HG02885 (cell line): ENCODE measurements around the gene LONP2.
"Not testable (repeated sequence)": the region's sequence is repeated elsewhere in the genome, so short reads cannot be mapped to it uniquely, and the experiment has no call there.

Experiments used
- ATAC-seq: cut with Tn5 transposase; IDR thresholded peaks from one replicate; pipeline ENCODE4 v1.9.1; 2021; ENCODE audit warnings: mild to moderate bottlenecking; ENCODE audit not compliant: unreplicated experiment, poor library complexity

Gene LONP2

DNA sequence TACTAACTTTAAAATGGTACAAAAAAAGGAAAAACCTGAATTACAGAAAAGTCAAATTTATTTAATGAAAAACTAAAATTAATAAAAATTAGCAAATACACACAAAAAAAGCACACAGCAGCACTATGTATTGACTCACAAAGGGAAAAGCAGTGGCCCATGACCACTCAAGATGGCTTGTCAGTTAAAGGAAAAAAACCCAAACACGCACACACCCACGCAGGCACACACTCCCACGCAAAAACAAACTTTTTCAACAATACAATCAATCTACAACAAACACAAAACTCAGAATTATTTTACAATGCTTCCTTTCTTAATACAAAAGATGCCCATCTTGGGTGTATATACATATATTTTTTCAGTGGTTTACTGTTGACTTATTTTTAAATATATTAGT, 116.9 kb downstream of the LONP2 start:
- ATAC-seq: peak; percentile 36

DNA sequence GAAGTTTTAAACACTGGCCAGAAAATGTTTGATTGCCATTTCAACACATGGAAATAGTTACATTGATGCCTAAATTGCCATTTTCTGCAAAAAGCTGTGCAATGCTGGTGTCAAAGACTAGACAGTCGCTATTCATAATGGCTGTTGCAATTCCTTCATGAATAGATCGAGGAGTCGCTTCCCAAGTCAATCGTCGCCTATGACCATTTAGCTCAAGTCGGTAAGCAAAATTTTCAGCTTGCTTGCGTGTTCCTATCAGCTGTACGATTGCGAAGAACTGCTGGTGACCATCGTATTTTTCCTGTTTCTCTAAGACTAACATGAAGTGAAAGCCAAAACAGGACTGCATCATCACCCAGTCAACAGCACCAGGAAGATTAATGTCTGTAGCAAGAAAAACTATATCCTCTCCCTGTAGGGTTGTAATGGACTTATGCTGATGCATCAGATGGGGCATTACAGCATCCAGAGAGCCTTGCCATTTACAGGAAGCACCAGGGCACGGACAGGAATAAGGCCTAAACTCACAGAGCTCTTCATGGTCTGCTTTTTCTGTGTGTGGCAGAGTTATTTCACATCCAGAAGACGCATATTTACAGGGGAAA, 117.5 kb downstream of the LONP2 start:
- ATAC-seq: no peak

- ATAC-seq: no peak
These were observed 121.0 kb downstream of the LONP2 start for GRCh38 chr16:48365025-48365600.

DNA sequence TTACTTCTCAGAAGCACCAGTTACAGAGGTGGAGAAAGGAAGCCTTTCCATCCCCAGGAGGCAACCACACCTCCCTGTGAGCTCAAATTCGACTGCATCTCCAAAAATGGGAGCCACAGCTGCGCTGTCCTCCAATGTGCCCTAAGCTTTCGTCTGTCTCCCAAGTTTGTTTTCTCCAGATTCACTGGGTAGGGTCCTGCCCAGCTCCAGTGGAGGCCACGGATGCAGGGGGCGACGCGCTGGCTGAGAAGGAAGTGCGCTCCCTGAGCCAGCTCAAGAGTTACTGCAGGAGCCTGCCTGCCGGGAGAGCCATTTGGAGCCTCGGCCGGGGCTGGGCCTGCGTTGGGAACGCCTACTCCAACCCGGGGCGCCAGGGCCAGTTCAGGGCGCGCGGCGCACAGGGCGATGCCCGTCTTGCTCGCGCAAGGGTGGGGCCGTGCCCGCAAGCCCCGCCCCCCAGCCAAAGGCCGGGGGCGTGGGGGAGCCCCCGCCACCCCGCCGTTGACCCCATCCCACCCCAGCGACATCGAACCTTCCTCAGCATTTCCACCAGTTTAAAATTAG, 121.6 kb downstream of the LONP2 start:
- ATAC-seq: peak; percentile 90

DNA sequence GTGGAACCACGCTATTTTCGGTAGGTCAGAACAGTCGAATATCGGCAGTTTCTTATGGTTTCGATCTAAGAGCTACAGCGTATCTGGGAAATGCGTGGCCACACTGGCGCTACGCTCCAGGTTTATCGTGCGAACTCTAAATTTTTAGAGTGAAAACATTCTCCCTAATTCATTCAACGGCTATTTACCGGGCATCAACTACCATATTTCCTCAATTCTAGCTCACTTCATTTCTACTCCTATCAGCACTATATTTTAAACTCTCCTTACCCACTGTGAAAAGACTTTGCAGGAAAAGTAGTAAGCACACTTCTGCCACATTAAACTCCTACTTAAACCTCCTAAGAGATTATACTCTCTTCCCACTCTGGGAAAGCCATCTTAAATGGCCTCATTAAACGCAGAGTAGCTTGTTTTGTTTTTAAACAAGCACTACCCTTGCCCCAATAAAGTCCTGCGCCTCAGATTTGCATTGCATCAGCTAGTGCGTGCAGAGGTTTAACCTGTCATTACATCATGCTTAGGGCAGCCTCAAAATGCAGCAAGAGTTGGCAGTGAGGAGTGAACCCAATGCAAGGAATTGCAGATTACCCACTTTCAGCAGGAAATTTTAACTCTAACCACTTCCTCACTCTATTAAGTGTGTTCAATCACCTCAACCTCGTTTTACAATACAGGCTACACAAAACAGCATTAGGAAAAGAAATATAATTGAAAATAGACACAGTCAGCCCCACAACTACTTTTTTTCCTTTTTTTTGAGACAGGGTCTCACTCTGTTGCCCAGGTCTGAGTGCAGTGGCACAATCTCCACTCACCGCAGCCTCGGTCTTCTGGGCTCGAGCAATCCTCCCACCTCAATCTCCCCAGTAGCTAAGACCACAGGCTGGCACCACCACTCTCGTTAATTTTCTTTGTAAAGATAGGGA, 122.3 kb downstream of the LONP2 start:
- ATAC-seq: peak; percentile 65

- no peak for ATAC-seq
These were observed 123.4 kb downstream of the LONP2 start for GRCh38 chr16:48367441-48368049.

DNA sequence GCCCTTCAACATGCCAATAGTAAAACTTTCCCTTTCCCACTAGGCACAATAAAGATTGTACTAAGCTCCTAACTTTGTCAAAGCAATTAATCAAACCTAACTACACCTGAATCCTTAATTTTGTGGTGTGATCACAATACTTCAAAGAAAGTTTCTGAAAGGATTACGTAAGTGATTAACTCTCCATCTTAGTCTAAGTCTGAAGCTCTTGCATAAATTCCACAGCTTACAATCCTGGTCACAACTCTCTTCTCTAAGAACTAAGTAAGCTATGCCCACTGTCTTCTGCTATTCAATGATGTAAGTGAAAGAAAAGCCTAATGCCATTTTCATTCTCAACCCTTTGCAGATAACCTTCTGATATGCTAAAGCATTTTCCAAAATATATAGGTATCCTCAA, 125.7 kb downstream of the LONP2 start:
- no peak for ATAC-seq

- ATAC-seq: no peak
These were observed 126.1 kb downstream of the LONP2 start for GRCh38 chr16:48370229-48370628.

DNA sequence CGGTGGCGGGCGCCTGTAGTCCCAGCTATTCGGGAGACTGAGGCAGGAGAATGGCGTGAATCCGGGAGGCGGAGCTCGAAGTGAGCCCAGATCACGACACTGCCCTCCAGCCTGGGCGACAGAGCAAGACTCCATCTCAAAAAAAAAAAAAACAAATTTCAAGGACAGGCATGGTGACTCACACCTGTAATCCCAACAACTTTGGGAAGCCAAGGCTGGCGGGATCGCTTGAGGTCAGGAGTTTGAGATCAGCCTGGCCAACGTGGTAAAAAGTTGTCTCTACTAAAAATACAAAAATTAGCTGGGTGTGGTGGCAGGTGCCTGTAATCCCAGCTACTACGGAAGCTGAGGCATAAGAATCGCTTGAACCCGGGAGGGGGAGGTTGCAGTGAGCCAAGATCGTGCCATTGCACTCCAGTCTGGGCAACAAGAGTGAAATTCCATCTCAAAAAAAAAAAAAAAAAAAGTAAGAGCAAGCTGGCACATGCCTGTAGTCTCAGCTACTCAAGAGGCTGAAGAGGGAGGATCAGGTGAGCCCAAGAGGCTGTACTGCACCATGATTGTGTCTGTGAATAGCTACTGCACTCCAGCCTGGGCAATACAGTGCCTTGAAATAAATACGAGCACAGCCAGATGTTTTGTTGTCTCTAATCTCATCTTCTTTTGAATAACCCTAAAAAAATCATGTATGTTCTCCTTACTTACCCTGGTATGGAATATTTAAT, 126.7 kb downstream of the LONP2 start:
- not testable (repeated sequence) for ATAC-seq

- ATAC-seq: no peak
These were observed 127.3 kb downstream of the LONP2 start for GRCh38 chr16:48371393-48371780.

GRCh38 chr16:48372744-48373143, 128.6 kb downstream of the LONP2 start:
- no peak for ATAC-seq

DNA sequence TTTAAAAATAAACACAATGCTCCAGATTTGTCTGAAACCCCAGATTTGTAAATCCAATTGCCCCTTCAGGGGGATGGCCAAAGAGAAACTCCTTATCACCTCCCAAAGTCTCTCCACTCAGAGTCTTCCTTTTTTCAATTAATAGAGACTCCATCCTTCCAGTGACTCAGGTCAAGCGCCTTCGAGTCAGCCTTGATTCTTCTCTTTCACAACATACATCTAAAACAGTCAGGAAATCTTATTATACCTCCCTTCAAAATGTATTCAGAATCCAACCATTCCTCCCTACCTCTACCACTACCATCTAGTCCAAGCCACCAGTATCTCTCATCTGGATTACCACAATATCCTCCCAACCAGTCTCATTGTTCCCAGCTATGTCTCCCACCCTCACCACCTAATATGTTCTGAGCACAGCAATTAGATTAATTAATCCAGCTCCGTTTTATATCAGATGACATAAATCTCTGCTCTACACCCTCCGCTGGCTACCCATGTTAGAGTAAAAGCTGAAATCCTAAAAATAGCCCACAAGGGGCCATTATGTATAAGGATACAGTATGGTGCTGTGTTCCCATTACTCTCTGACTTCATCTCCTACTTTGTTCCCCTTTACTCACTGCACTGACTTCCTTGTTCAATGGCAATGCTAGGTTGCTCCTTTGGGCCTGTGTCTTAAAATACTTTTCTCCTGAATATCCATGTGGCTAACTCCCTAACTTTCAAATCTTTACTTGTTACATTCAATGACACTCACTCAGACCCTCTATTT, 129.3 kb downstream of the LONP2 start:
- ATAC-seq: no peak

GRCh38 chr16:48374255-48374654, 130.2 kb downstream of the LONP2 start:
- no peak for ATAC-seq

DNA sequence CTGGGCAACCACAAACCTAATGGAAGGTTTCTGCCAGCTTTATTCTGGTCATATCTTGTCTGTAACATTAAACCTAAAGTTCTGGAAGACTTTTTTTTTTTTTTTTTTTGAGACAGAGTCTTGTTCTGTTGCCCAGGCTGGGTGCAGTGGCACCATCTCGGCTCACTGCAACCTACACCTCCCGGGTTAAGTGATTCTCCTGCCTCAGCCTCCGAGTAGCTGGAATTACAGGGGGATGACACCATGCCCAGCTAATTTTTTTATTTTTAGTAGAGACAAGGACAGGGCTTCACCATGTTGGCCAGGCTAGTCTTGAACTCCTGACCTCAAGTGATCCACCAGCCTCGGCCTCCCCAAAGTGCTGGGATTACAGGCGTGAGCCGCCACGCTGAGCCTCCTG, 133.2 kb downstream of the LONP2 start:
- not testable (repeated sequence) for ATAC-seq

DNA sequence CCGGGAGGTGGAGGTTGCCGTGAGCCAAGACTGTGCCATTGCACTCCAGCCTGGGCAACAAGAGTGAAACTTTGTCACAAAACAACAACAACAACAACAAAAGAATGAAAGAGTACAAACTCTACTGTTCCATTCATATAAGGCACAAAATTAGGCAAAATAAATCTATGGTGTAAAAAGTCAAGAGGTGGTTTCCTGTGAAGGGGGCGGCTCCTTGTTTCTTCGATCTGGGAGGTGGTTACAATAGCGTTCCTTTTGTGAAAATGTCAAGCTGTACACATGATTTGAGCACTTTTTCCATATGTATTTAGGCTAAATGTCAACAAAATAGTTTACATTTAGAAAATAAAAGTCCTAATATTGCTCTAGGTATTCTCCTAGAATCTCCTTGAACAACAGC, 134.2 kb downstream of the LONP2 start:
- ATAC-seq: no peak

- ATAC-seq: no peak
These were observed 134.7 kb downstream of the LONP2 start for GRCh38 chr16:48378836-48379235.

DNA sequence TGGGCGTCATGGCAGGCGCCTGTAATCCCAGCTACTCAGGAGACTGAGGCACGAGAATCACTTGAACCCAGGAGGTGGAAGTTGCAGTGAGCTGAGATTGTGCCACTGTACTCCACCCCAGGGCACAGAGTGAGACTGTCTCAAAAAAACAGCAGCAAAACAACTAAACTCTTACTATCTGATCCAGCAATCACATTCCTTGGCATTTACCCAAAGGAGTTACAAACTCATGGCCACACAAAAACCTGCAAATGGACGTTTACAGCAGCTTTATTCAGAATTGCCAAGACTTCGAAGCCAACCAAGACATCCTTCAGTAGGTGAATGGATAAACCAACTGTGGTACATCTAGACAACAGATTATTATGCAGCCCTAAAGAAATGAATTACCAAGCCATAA, 137.1 kb downstream of the LONP2 start:
- ATAC-seq: no peak

GRCh38 chr16:48382131-48382530, 138.0 kb downstream of the LONP2 start:
- no peak for ATAC-seq
